HG03457 (cell line): ENCODE data around the gene ZNF593.
A peak's percentile ranks its signal among the peaks of the same experiment; 100 is the strongest.

Experiments used
- ATAC-seq: cut with Tn5 transposase; IDR thresholded peaks from one replicate; pipeline ENCODE4 v1.9.1; 2021; ENCODE audit warnings: moderate number of reproducible peaks; ENCODE audit not compliant: unreplicated experiment

ZNF593 gene

DNA sequence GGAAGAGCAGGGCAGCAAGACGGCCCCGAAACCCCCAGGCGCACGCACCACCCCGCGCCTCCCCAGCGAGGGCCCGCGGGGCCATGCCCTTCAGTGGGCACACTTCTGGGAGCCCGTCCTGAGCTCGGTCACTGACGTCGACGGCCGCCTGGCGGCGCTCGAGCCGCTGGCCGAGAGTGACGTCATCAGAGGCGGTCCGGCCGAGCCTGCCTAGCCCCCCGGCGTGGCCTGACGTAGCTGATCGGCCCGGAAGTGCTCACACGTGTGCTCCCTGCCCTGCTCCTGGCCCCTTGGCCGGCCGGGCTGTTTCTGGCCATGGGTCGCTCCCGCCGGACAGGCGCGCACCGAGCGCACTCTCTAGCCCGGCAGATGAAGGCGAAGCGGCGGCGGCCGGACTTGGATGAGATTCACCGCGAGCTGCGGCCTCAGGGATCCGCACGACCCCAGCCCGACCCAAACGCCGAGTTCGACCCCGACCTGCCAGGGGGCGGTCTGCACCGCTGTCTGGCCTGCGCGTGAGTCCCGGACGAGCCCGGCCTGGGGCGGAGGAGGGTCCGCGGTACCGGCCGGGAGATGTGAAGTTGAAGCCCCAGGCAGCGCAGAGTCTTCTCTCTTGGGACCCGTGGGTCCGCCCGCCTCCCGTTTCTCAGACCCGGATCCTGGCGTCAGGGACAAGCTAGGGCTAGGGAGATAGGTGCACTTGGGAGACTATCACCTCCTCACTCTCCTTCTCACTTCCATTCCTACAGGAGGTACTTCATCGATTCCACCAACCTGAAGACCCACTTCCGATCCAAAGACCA, at the start of gene ZNF593:
Gene ZNF593, plus strand, starts transcription at position 240 of the 803 bp plus-strand sequence. Its CDS starts 76 bp downstream, at position 316.
- ATAC-seq = peak; percentile 82

DNA sequence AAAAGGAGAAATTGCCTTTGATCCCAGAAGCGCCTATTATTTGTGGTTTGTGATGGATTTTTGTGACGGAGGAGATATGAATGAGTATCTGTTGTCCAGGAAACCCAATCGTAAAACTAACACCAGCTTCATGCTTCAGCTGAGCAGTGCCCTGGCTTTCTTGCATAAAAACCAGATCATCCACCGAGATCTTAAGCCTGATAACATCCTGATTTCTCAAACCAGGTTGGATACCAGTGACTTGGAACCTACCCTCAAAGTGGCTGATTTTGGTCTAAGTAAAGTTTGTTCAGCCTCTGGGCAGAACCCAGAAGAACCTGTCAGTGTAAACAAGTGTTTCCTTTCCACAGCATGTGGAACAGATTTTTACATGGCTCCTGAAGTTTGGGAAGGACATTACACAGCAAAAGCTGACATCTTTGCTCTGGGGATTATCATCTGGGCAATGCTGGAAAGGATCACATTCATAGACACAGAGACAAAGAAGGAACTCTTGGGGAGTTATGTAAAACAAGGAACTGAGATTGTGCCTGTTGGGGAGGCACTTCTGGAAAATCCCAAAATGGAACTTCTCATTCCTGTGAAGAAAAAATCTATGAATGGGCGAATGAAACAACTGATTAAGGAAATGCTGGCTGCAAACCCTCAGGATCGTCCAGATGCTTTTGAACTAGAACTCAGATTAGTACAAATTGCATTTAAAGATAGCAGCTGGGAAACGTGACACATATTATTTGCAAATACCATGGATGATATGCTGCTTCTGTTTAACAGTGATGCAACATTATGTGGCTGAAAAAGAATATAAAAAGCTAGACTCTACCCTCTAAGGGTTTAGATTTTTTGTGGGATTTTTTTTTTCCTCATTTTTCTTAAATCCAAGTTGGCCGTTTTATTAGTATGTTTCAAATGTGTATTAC, 47.6 kb upstream of the ZNF593 start:
- ATAC-seq = no peak

GRCh38 chr1:26122988-26123973, 46.4 kb upstream of the ZNF593 start:
- ATAC-seq = no peak

DNA sequence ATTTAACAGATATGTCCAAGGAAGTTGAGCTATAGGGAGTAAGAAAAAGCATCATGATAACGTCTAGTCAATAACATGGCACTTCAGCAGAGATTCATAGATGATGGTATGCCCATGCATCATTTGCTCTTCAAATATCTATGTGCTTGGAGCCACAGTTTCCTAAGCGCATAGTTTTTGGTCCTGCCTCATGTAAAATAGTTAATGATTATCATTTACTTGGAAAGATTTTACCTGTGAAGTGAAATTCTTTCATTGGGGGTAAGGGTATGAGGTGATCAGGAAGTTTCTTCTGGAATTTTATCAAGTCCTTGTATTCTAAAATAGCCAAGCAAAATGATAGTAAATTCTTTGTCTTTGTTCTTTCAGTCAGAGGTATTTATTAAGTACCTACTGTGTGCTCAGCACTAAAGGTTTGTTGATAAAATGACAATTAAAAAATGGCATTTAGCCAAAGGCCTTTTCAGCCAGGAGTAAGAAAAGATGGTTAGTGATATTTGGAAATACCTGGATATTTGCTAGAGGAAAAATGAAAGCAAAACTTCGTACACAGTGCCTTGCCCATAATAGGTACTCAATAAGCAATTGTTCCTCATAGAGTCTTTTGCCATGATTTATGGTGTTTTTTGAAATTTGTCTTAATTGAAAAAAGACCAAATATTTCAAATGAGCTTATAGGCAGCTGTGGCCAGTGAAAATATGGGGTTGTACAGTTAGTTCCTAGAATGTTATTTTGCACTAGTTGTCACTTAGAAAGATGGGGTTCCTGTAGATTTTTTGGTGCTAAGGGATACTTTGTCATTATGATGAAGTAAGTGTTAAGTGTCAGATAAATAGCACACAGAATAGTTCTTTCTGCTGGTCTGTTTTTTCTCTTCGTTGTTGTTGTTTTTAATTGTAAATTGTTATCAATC, 45.0 kb upstream of the ZNF593 start:
- no peak for ATAC-seq

DNA sequence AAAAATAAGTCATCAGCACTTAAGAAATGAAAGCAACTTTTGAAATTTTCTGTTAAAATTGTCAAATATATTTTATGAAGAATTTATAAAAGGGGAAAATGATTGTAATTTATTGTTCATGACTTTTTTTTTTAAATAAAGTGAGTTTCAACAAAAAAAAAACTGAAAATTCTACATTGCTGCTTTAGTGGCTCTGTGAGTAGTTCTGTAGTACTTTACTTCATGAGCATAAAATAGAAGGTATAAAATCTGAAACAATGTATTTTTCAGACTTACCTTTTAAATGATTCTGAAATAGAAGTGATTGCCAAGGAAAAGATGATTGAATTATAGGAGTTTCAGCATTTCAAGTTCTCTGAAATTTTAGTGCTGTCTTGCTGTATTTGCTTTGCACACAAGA, 44.3 kb upstream of the ZNF593 start:
- ATAC-seq = no peak

DNA sequence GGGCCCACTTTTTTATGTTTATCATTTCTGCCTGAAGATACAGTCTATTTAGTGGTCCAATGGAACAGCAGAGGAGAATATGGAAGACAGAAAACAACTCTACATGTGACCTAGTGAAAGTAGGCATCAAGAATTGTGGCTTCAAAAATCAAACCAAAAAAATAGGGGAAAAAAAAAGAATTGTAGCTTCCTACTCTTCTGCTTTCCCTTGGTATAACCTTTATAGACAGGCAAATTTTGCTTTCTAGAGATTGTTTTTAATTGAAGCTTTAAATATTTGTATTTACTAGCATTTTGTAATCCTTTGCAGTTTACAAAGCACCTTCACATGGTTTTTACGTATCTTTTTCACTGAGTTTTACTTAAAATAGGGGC, 43.8 kb upstream of the ZNF593 start:
- ATAC-seq = no peak

GRCh38 chr1:26126321-26127084, 43.2 kb upstream of the ZNF593 start:
- ATAC-seq = no peak

GRCh38 chr1:26127235-26128163, 42.2 kb upstream of the ZNF593 start:
- ATAC-seq = no peak

DNA sequence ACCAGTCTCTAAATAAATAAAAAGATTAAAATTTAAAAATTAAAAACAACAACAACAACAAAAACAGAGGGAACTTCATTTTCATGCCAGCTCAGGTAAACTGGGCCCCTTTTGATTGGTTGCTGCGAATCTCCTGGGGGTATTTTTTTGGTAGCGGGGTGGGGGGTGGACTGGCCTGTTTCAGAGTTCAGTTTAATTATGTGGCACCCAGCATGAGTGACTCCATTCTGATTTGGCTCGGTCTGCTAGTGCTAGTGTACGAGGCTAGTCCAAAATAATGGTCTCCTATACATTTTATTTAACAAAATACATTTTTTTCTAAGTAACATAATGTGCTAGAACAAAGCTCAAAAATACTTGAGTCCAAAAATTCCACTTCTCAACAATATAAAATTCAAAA, 39.9 kb upstream of the ZNF593 start:
- ATAC-seq = no peak

DNA sequence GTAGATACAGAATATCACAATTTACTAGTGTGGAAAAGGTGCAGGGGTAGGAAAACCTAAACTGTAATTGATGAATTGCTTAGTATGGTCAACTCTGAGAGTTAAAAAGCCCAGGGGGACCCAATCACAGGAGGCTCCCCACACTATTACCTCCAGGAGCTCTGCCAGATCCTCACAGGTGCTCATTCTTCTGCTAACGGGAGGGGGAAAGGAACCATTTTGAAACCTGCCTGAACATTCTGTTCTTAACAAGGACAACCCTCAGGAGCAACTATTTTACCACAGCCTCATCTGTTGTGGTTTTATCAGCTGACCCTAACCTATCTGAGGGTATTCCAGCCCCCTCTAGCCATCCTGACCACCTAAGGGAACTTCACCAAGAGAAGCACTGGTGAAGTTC, 39.0 kb upstream of the ZNF593 start:
- no peak for ATAC-seq

- ATAC-seq = no peak
Observed at GRCh38 chr1:26132128-26132833, 37.4 kb upstream of the ZNF593 start.

GRCh38 chr1:26132834-26133167, 36.9 kb upstream of the ZNF593 start:
- ATAC-seq = no peak

- ATAC-seq = no peak
Observed at GRCh38 chr1:26134466-26134865, 35.2 kb upstream of the ZNF593 start.

DNA sequence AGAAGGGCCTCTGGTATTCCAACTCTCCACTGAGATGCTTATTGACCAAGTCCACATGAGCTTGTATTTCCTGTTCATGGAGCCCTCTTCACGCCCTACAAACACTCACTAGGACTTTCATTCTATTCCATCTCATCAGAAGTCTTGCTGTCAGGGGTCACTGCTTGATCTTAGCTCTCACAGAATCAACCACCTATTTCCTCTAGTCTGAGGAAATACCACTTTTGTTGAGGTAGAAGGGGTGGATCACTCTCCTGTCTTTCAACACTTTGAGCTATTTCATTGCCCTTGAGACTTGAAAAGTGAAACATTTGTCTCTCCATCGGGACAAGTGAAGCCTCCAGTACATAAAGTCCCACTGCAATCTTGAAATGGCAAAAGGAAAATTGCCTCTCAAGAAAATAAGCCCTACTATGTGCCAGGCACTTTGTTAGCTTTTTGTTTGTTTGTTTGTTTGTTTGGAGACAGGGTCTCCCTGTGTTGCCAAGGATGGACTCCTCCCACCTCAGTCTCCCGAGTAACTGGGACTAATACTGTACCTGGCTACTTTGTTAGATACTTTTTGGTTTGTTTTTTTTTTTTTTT, 30.6 kb upstream of the ZNF593 start:
- ATAC-seq = no peak

DNA sequence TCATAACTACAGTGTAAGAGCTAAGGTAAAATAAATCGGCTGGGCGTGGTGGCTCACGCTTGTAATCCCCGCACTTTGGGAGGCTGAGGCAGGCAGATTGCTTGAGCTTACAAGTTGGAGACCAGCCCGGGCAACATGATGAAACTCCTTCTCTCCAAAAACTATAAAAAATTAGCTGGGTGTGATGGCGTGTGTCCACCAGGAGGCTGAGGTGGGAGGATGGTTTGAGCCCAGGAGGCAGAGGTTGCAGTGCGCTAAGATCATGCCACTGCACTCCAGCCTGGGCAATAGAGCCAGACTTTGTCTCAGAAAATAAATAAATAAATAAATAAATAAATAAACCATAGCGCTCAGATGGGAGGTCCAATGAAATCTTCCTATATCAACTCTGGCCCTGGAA, 27.5 kb upstream of the ZNF593 start:
- ATAC-seq = no peak

DNA sequence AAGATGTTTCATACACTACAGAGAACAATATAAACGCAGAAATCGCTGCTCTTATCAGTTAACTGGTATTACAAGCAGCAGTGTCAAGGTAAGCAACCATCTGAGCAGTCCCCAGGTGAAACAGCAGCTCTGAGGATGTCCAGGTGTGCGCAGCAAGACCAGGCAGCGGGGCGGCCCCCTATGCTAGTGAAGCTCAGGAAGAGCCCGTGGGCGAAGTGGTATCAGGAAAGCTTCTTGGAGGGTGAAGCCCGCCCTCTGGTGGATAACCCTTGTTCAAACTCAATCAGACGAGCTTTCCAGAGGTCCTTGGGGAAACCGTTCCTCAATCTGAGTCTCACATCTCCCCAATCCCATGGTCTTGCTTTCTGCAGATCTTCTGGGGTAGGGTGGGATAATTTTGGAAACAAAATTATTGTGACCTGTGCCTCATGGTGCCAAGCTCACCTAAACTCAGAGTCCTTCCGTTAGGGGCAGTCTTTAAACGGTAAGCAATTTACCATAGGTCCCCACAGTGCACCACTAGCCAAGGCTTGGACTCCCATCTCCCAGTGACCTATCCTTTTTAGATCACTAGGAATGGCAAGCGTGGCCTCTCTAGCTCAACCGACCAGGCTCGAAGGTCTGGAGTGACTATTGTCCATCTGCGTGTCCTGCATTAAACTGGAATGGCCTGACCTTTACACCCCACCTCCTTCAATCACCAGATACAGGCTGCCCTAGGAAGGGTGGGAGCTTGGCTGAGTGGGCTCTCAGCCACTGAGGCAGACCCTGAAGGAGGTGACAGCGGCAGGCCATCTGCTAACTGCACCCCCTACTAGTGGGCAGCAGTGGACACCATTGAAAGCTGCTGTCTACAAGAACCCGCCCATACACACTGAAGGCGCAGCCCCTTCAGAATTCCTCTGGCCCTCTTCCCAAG, 24.4 kb upstream of the ZNF593 start:
- ATAC-seq = no peak
